BLaER1 treated with 17β-estradiol and CSF1 and Interleukin-3, amounts not matched to agents 10 nM and 100 nM (cell line): ENCODE results near the gene AMBRA1.
A peak's percentile ranks its signal among the peaks of the same experiment; 100 is the strongest.

ENCODE experiments used
- H3K27ac ChIP-seq, 11 experiments: shearing (Covaris generic); formaldehyde crosslinking; 2 replicates each; pipeline ENCODE4 v1.8.1; 2022
- H3K27me3 ChIP-seq, 11 experiments: shearing (Covaris generic); formaldehyde crosslinking; 2 replicates each; pipeline ENCODE4 v1.8.1; 2022
- H3K36me3 ChIP-seq, 11 experiments: shearing (Covaris generic); formaldehyde crosslinking; 2 replicates each; pipeline ENCODE4 v1.8.1; 2022
- H3K4me1 ChIP-seq, 10 experiments: shearing (Covaris generic); formaldehyde crosslinking; 2 replicates each; pipeline ENCODE4 v1.8.1; 2022
- H3K4me2 ChIP-seq, 11 experiments: shearing (Covaris generic); formaldehyde crosslinking; 2 replicates each; pipeline ENCODE4 v1.8.1; 2022
- H3K4me3 ChIP-seq, 10 experiments: shearing (Covaris generic); formaldehyde crosslinking; 2 replicates each; pipeline ENCODE4 v1.8.1; 2022
- H3K9ac ChIP-seq, 11 experiments: shearing (Covaris generic); formaldehyde crosslinking; 2 replicates each; pipeline ENCODE4 v1.8.1; 2022
- H3K9me3 ChIP-seq, 11 experiments: shearing (Covaris generic); formaldehyde crosslinking; replicated peaks in 1 of 11; 2 replicates each; pipeline ENCODE4 v1.8.1; 2022
- H4K20me1 ChIP-seq, 11 experiments: shearing (Covaris generic); formaldehyde crosslinking; 2 replicates each; pipeline ENCODE4 v1.8.1; 2022
- Cebpa-rat ChIP-seq, 11 experiments: shearing (Covaris generic); IDR thresholded peaks; 2 replicates each; pipeline ENCODE4 v1.8.1; 2022

AMBRA1 gene

DNA sequence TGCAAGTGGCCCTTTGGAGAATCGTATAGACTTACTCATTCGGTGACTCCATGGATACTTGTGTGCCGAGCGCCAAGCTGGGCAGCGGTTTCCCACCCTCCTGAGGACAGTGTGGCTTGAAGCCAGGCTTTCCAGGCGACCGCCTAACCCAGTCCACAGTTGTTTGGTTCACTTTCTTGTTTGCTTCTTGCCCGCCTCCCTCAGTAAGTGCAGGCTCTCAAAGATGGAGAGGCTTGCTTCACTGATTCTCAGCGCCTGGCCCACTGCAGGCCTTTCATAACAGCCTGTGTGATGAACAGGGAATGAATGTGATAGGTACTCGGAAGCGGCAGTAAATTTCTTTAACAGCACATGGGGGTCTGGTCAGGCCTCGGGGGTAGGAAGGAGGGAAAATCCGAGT, 223.6 kb downstream of the AMBRA1 start:
- peaks cover 65 to 95% (median 79%) of the 10 kb centered on the region in 11 experiments for H3K36me3 ChIP-seq
- no peaks in the 10 kb centered on the region for H3K9me3 ChIP-seq
- H3K4me1 ChIP-seq, result peaks cover 21 to 45% (median 37%) of the 10 kb centered on the region in 10 experiments
- H3K4me3 ChIP-seq, result no peak overlapping the region
- no peak overlapping the region for H3K27ac ChIP-seq
- peaks cover 43 to 94% (median 56%) of the 10 kb centered on the region in 11 experiments for H4K20me1 ChIP-seq
- H3K9ac ChIP-seq, result no peak overlapping the region
- H3K27me3 ChIP-seq, result no peaks in the 10 kb centered on the region
- TF ChIP-seq Cebpa-rat (IDR thresholded peaks at IDR 0.05), result no peak
- H3K4me2 ChIP-seq, result no peak overlapping the region

DNA sequence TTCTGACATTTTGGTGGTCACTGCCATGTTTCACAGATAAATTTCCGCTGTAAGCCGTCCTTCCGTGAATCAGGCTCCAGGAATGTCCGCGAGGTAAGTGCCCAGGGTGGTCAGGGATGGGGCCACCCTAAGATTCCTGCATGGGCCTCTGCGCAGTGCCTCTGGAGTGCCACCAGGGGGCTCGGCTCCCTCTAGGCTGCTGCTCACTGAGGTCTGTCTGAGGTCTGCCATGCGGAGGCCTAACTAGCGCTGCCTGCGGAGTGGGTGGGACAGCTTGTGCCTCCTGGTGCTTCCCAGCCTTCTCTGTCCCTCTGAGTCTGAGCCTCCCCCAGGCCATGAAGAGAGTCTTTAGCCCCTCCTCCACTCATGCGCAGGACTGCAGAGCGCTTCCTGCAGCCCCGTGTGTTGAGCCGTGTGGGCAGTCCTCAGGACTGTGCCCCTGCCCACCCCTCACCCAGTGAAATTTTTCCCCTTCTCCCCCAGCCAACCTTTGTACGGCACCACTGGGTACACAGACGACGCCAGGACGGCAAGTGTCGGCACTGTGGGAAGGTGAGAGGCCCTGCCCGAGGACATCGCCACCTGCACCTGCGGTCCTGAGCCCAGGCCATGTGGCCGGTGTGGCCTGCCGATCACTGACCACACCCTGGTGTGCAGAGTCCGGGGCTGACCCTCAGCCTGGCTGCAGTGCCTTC, 224.2 kb downstream of the AMBRA1 start:
- no peaks in the 10 kb centered on the region for H3K27me3 ChIP-seq
- peaks cover 49 to 94% (median 62%) of the 10 kb centered on the region in 11 experiments for H4K20me1 ChIP-seq
- H3K4me3 ChIP-seq, result no peak overlapping the region
- H3K4me2 ChIP-seq, result peak overlapping the region in 1 of 11 experiments; percentile 12; a peak in 1 of 22 replicates
- H3K9ac ChIP-seq, result peak overlapping the region in 2 of 11 experiments; percentile 21 to 37; a peak in 2 of 22 replicates
- H3K36me3 ChIP-seq, result peaks cover 59 to 95% (median 77%) of the 10 kb centered on the region in 11 experiments
- peaks cover 27 to 52% (median 44%) of the 10 kb centered on the region in 10 experiments for H3K4me1 ChIP-seq
- H3K27ac ChIP-seq, result no peak overlapping the region
- no peaks in the 10 kb centered on the region for H3K9me3 ChIP-seq
- no peak for TF ChIP-seq Cebpa-rat (IDR thresholded peaks at IDR 0.05)

DNA sequence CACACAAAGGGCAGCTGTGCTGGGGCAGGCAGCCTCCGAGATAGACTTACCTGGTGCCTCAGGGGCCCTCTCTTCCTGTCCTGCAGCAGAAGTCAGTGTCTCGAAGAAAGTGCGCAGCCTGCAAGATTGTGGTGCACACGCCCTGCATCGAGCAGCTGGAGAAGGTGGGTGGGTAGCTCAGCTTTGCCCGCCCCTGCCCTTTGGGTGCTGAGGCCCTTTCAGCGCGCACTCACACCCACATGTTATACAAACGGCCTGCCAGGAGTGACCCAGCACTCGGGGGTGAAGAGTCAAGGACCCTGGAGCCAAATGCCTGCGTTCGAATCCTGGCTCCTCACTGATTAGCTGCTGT, 225.9 kb downstream of the AMBRA1 start:
- Histone ChIP-seq H3K27ac (peak overlapping the region in 4 of 11 experiments; percentile 7 to 55 (median 14); a peak in 4 of 22 replicates), H3K4me1 (peaks cover 44 to 69% (median 61%) of the 10 kb centered on the region in 10 experiments), H3K4me2 (peak overlapping the region in 10 of 11 experiments; percentile 4 to 75 (median 66); a peak in 14 of 22 replicates), H3K9ac (peak overlapping the region in 4 of 11 experiments; percentile 27 to 56 (median 50); a peak in 6 of 22 replicates), H3K9me3 (no peaks in the 10 kb centered on the region), H3K36me3 (peaks cover 53 to 95% (median 71%) of the 10 kb centered on the region in 11 experiments), H4K20me1 (peaks cover 67 to 98% (median 73%) of the 10 kb centered on the region in 11 experiments), H3K27me3 (no peaks in the 10 kb centered on the region), H3K4me3 (no peak overlapping the region)
- no peak for TF ChIP-seq Cebpa-rat (IDR thresholded peaks at IDR 0.05)

DNA sequence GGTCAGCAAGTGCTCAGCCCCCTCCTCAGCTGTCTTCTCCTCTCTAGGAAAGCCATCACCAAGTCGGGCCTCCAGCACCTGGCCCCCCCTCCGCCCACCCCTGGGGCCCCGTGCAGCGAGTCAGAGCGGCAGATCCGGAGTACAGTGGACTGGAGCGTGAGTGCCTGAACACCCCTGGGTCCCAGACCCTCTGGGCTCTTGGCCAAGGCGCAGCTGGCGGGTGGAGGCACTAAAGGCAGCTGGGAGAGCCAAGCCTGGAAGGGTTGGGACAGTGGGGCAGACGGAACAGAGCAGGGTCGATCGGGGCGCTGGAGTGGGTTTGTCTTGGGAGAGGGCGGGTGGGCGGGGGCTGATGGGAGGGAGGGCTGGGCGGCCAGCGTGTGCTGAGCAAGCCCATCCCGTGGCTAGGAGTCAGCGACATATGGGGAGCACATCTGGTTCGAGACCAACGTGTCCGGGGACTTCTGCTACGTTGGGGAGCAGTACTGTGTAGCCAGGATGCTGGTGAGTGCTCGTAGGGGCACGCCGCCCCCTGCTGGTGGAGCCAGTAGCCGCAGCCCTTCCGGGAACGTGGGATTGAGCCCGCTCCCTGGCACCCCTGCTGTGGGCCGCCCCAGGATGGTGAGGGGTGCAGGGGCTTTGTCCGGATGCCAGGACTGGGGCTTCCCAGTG, 226.4 kb downstream of the AMBRA1 start:
- Histone ChIP-seq H3K9ac (peak overlapping the region; percentile 21 to 85 (median 57); a peak in 17 of 22 replicates), H3K27ac (peak overlapping the region in 9 of 11 experiments; percentile 17 to 60 (median 43); a peak in 17 of 22 replicates), H3K9me3 (no peaks in the 10 kb centered on the region), H3K27me3 (no peaks in the 10 kb centered on the region), H3K4me3 (peak overlapping the region in 1 of 10 experiments; percentile 22; a peak in 1 of 20 replicates), H3K4me1 (peaks cover 50 to 74% (median 66%) of the 10 kb centered on the region in 10 experiments), H3K4me2 (peak overlapping the region; percentile 63 to 100 (median 96)), H4K20me1 (peaks cover 69 to 98% (median 78%) of the 10 kb centered on the region in 11 experiments), H3K36me3 (peaks cover 49 to 95% (median 65%) of the 10 kb centered on the region in 11 experiments)
- TF ChIP-seq Cebpa-rat (IDR thresholded peaks at IDR 0.05), result no peak

DNA sequence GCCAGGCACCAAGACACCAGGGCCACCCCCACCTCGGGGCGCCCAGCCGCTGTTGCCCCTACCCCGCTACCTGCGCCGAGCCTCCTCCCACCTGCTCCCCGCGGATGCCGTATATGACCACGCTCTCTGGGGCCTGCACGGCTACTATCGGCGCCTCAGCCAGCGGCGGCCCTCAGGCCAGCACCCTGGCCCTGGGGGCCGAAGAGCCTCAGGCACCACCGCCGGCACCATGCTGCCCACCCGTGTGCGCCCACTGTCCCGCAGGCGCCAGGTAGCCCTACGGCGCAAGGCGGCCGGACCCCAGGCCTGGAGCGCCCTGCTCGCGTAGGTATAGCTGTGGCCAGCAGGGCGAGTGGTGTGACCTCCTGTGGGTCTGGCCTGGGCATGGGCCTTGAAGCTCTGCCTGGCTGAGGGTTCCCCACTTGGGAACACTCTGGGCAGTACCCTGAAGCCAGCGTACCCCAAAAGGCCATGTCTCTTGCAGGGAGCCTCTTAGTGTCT, 227.1 kb downstream of the AMBRA1 start:
- H3K4me2 ChIP-seq, result peak overlapping the region; percentile 63 to 100 (median 96)
- peaks cover 42 to 93% (median 59%) of the 10 kb centered on the region in 11 experiments for H3K36me3 ChIP-seq
- no peak for TF ChIP-seq Cebpa-rat (IDR thresholded peaks at IDR 0.05)
- peak overlapping the region; percentile 21 to 85 (median 57); a peak in 18 of 22 replicates for H3K9ac ChIP-seq
- peaks cover 76 to 98% (median 85%) of the 10 kb centered on the region in 11 experiments for H4K20me1 ChIP-seq
- no peaks in the 10 kb centered on the region for H3K9me3 ChIP-seq
- H3K4me3 ChIP-seq, result peak overlapping the region in 1 of 10 experiments; percentile 22; a peak in 1 of 20 replicates
- H3K4me1 ChIP-seq, result peaks cover 56 to 81% (median 73%) of the 10 kb centered on the region in 10 experiments
- no peaks in the 10 kb centered on the region for H3K27me3 ChIP-seq
- peak overlapping the region in 9 of 11 experiments; percentile 17 to 60 (median 43); a peak in 16 of 22 replicates for H3K27ac ChIP-seq

DNA sequence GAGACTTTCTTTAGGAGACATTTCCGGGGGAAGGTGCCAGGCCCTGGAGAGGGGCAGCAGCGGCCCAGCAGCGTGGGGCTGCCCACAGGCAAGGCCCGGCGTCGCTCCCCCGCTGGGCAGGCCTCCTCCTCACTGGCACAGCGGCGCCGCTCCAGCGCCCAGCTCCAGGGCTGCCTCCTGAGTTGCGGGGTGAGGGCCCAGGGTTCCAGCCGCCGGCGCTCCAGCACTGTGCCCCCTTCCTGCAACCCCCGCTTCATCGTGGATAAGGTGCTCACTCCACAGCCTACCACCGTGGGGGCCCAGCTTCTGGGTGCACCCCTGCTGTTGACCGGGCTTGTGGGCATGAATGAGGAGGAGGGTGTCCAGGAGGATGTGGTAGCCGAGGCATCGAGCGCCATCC, 227.6 kb downstream of the AMBRA1 start:
- Histone ChIP-seq H3K4me1 (peaks cover 58 to 83% (median 77%) of the 10 kb centered on the region in 10 experiments), H3K4me3 (no peak overlapping the region), H3K4me2 (peak overlapping the region; percentile 70 to 100 (median 97); a peak in 21 of 22 replicates), H3K9me3 (no peaks in the 10 kb centered on the region), H3K36me3 (peaks cover 38 to 88% (median 54%) of the 10 kb centered on the region in 11 experiments), H3K27ac (peak overlapping the region in 6 of 11 experiments; percentile 2 to 56 (median 31); a peak in 4 of 22 replicates), H4K20me1 (peaks cover 78 to 98% (median 88%) of the 10 kb centered on the region in 11 experiments), H3K27me3 (no peaks in the 10 kb centered on the region), H3K9ac (peak overlapping the region in 9 of 11 experiments; percentile 2 to 85 (median 60); a peak in 12 of 22 replicates)
- no peak for TF ChIP-seq Cebpa-rat (IDR thresholded peaks at IDR 0.05)

DNA sequence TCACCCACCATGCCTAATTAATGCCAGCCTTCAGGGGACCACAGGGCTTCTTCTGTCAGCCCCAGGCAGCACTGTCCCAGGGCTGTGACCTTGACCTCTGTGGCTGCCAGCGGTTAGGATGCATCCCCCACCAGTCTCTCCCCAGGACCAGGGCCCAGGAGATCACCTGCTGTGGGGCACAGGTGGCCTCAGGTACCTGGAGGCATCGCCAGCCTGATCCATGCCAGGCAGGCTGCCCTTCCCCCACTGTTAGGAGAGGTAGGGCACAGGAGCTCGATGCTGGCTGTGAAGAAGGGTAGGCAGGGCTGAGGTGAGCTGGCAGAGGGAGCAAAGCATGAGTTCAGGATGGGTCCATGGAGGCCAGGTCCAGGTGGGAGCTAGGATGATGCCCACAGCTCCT, 229.0 kb downstream of the AMBRA1 start:
- H3K9me3 ChIP-seq, result no peaks in the 10 kb centered on the region
- peaks cover 24 to 73% (median 40%) of the 10 kb centered on the region in 11 experiments for H3K36me3 ChIP-seq
- H3K27me3 ChIP-seq, result no peaks in the 10 kb centered on the region
- peak overlapping the region in 5 of 11 experiments; percentile 0 to 56 (median 33); a peak in 4 of 22 replicates for H3K27ac ChIP-seq
- H3K4me2 ChIP-seq, result peak overlapping the region; percentile 95 to 100 (median 98); a peak in 20 of 22 replicates
- H3K9ac ChIP-seq, result peak overlapping the region in 10 of 11 experiments; percentile 2 to 85 (median 64); a peak in 12 of 22 replicates
- TF ChIP-seq Cebpa-rat (IDR thresholded peaks at IDR 0.05), result no peak
- H3K4me3 ChIP-seq, result no peak overlapping the region
- peaks cover 74 to 100% (median 91%) of the 10 kb centered on the region in 11 experiments for H4K20me1 ChIP-seq
- peaks cover 70 to 93% (median 88%) of the 10 kb centered on the region in 10 experiments for H3K4me1 ChIP-seq

DNA sequence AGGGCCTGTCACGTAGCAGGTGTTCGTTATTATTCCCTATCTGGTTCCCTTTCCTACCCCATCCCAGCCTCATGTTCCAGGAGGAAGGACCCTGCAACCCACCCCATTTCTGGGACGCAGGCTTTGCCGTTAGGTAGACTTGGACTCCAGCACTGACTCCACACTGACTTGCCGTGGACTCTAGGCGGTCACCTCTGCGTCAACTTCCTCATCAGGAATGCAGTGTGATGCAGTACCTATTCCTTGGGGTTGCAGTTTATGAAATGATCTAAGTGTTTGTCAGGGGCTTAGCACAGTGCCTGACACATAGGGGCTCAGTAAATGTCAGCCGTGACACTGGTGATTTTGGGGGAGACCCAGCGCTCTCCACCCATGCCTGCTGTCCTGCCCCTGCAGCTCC, 229.8 kb downstream of the AMBRA1 start:
- no peak overlapping the region for H3K4me3 ChIP-seq
- peak overlapping the region; percentile 95 to 100 (median 98); a peak in 20 of 22 replicates for H3K4me2 ChIP-seq
- H3K36me3 ChIP-seq, result peaks cover 18 to 66% (median 32%) of the 10 kb centered on the region in 11 experiments; a peak in 20 of 22 replicates
- peak overlapping the region in 9 of 11 experiments; percentile 63 to 85 (median 80); a peak in 11 of 22 replicates for H3K9ac ChIP-seq
- peak overlapping the region in 9 of 11 experiments; percentile 1 to 92 (median 88); a peak in 11 of 22 replicates for H3K27ac ChIP-seq
- no peaks in the 10 kb centered on the region for H3K27me3 ChIP-seq
- no peak for TF ChIP-seq Cebpa-rat (IDR thresholded peaks at IDR 0.05)
- H4K20me1 ChIP-seq, result peaks cover 69 to 100% (median 90%) of the 10 kb centered on the region in 11 experiments
- H3K4me1 ChIP-seq, result peaks cover 73 to 90% (median 84%) of the 10 kb centered on the region in 10 experiments
- H3K9me3 ChIP-seq, result no peaks in the 10 kb centered on the region
